NCI-H446 (cell line): ENCODE measurements around the gene CLEC10A.

Experiments used
- DNase-seq, 2 experiments: peaks; one replicate each; lab custom pipeline; 2025; lab: John Stamatoyannopoulos, UW

CLEC10A gene

DNA sequence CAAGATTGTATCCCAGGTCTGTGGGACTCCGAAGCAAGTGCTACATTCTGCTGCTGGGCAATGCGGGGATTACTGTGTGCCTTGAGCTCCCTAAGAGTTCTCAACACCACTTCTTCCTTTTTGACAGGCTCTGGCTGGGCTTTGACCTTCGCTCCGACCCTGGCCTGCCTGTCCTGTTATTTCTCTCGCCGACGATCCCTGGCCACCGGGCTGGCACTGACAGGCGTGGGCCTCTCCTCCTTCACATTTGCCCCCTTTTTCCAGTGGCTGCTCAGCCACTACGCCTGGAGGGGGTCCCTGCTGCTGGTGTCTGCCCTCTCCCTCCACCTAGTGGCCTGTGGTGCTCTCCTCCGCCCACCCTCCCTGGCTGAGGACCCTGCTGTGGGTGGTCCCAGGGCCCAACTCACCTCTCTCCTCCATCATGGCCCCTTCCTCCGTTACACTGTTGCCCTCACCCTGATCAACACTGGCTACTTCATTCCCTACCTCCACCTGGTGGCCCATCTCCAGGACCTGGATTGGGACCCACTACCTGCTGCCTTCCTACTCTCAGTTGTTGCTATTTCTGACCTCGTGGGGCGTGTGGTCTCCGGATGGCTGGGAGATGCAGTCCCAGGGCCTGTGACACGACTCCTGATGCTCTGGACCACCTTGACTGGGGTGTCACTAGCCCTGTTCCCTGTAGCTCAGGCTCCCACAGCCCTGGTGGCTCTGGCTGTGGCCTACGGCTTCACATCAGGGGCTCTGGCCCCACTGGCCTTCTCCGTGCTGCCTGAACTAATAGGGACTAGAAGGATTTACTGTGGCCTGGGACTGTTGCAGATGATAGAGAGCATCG is 41.8 kb downstream of the CLEC10A start:
- DNase-seq: no peak

GRCh38 chr17:7035591-7036368 is 44.3 kb downstream of the CLEC10A start, which contains the start of gene SLC16A13:
TSS of gene SLC16A13 (plus strand) at chr17:7036015. CDS start at chr17:7036383, 368 bp downstream.
- DNase-seq: peak; percentile 70 to 84

DNA sequence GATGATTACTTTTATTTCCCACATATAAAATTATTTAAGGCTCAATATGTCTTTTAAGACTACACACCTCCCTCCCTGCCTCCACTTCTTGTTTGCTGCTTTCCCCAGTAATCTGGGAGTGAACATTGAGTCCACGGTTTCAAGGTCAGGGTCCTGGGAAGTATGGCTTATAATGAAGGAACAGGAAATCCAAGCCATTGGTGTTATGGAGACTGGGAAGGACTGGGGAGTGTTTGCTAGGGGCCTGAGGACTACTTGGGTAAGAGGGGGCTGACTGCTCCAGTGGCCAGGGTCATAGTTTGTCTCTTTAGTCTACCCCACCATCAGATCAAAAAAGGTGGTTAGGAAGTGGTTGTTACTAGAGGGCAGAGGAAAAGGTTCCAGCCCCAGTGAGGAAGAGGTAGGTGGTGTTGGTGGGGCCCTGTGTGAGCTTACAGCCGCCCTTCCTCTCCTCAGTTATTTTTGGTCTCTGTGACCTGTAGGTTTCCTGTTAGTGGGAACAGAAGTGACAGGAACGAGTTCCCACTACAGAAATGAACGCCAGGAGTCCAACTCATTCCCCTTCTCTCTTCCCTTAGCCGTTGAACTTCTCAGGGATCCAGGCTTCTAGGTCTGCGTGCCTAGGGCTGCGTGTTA is 45.0 kb downstream of the CLEC10A start:
- no peak for DNase-seq

- no peak for DNase-seq
These were observed 50.4 kb downstream of the CLEC10A start for GRCh38 chr17:7029659-7030058.

- no peak for DNase-seq
These were observed 51.0 kb downstream of the CLEC10A start for GRCh38 chr17:7029096-7029495.

DNA sequence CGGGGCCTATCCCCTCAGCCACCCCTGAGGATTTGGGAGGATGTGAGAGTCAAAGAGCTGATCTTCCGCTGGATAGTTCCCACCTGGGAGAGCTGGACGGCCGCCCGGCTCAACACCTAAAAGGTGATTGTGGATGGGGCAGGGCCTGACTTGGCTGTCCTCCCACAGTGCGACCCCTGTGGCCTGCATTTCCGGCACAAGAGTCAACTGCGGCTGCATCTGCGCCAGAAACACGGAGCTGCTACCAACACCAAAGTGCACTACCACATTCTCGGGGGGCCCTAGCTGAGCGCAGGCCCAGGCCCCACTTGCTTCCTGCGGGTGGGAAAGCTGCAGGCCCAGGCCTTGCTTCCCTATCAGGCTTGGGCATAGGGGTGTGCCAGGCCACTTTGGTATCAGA is 52.7 kb downstream of the CLEC10A start:
- DNase-seq: no peak

GRCh38 chr17:7026471-7027115 is 53.5 kb downstream of the CLEC10A start:
- no peak for DNase-seq

- DNase-seq: no peak
These were observed 54.8 kb downstream of the CLEC10A start for GRCh38 chr17:7025245-7025644.
